Effector memory CD4-positive, alpha-beta T cell (primary cell): ENCODE results near the gene KBTBD13.
"Not testable (repeated sequence)": the region's sequence is repeated elsewhere in the genome, so short reads cannot be mapped to it uniquely, and the experiment has no call there.

Experiments
- DNase-seq, 3 donors: peaks; one replicate each; pipeline ENCODE4 v3.0.0-alpha.2; 2020
- H3K27ac ChIP-seq: 2 replicates; pipeline ENCODE4 v1.7.0; 2013; ENCODE audit warnings: mild to moderate bottlenecking, low read length, moderate library complexity; ENCODE audit not compliant: insufficient read depth, poor library complexity, severe bottlenecking
- H3K27me3 ChIP-seq: replicated peaks from 2 replicates; pipeline ENCODE4 v1.7.0; 2013; ENCODE audit warnings: mild to moderate bottlenecking, low read length; ENCODE audit not compliant: insufficient read depth, control insufficient read depth, poor library complexity, severe bottlenecking
- H3K36me3 ChIP-seq: 2 replicates; pipeline ENCODE4 v1.7.0; 2013; ENCODE audit warnings: mild to moderate bottlenecking, low read length, moderate library complexity; ENCODE audit not compliant: control insufficient read depth, insufficient read depth
- H3K4me1 ChIP-seq: 2 replicates; pipeline ENCODE4 v1.7.0; 2013; ENCODE audit warnings: low read length, mild to moderate bottlenecking; ENCODE audit not compliant: control insufficient read depth, insufficient read depth, poor library complexity, severe bottlenecking
- H3K4me3 ChIP-seq: 2 replicates; pipeline ENCODE4 v1.7.0; 2013; ENCODE audit warnings: low read length, low read depth, mild to moderate bottlenecking; ENCODE audit not compliant: insufficient read depth, poor library complexity, severe bottlenecking
- H3K9me3 ChIP-seq: 2 replicates; pipeline ENCODE4 v1.7.0; 2013; ENCODE audit warnings: mild to moderate bottlenecking, low read length, moderate library complexity; ENCODE audit not compliant: control insufficient read depth

KBTBD13 gene

DNA sequence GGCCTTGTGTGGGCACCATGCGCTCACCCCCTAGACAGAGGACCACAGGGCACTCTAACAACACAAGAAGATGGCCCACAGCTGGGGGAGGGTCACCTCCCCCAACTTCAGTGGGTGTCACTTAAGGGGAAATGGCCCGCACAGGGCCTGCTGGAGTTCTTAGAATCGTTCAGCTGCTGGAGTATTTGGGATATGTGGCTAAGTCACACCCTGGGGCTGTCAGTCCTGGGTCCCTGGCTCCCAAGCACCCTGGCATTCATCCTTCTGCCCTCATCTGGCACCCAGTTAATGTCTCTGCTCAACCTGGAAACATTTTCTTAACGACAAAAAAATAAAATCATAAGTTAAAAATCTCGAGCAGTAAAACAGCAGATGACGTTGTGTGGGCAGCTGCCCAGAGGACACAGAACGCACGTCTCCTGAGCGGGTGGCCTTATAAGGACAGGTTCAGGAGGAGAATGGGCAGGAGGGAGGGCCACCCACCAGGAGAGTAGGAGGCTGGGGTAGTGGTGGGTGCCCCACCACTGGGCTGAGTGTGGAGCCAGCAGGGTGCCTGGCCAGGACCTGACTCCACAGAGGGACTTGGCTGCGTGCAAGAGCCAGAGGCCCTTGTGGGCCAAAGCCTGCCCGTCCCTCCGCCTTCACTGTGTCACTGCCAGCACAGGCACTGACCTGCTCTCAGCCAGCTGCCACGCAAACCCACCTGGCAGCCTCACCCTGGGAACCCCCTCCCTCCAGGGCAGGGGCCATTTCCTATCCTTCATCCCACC, 11.5 kb downstream of the KBTBD13 start:
- no peak overlapping the region for H3K27ac ChIP-seq
- H3K27me3 ChIP-seq: no peaks in the 10 kb centered on the region
- DNase-seq: no peak

DNA sequence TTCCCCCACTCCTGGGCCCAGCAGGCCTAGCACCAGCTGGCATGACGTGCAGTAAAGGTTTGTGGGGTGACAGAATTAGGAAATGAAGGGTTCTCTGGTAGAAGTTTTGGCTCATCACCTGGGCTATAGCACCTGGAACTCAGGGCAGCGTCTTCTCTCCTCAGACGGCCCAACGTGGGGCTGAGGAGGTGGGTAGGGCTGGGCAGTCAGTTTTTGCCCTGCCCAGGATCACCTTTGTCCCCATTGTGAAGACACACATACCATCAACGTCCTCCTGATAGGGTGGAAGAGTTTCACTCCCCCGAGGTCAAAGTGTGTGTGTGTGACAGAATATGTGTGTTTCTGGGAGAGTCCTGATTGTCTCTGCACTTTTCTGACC, 12.1 kb downstream of the KBTBD13 start:
- Histone ChIP-seq H3K36me3 (no peaks in the 10 kb centered on the region), H3K4me1 (no peaks in the 10 kb centered on the region), H3K4me3 (no peak overlapping the region), H3K27me3 (no peaks in the 10 kb centered on the region), H3K9me3 (no peaks in the 10 kb centered on the region), H3K27ac (no peak overlapping the region)
- no peak for DNase-seq

More for the DNA sequence above, 11.5 kb downstream of the KBTBD13 start:
- no peaks in the 10 kb centered on the region for H3K36me3 ChIP-seq
- no peak overlapping the region for H3K4me3 ChIP-seq
- H3K9me3 ChIP-seq: no peaks in the 10 kb centered on the region
- no peaks in the 10 kb centered on the region for H3K4me1 ChIP-seq

DNA sequence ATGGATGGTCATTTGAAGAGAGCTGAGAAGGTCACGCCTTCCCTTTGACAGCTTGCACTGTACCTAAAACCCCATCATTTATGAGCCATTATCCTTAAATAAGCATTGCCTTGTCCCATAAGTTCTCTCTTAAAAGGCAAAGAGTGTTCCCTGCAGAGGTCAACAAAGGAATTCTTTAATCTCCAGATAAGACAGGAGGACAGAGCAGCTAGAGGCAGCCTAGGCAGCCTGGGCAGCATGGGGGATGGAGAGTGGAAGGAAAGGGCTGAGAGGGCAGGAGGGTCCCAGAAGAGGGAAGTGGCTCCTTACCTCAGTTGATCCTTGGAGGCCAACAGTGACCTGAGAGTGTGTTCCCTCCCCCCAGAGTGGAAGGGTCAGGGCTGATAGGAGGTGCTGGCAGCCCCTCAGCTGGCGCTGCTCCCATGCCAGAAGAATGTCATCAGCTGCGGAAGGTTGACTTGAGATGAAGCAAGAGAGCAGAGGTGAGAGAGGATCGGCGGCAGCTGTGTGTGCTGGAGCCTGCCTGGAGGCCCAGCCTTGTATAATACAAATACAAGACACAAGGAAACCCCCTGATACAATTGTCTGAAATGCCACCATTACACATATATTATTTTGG, 12.8 kb downstream of the KBTBD13 start:
- no peaks in the 10 kb centered on the region for H3K27me3 ChIP-seq
- H3K4me1 ChIP-seq: no peaks in the 10 kb centered on the region
- no peaks in the 10 kb centered on the region for H3K9me3 ChIP-seq
- H3K4me3 ChIP-seq: no peak overlapping the region
- no peak overlapping the region for H3K27ac ChIP-seq
- no peak for DNase-seq
- H3K36me3 ChIP-seq: no peaks in the 10 kb centered on the region

DNA sequence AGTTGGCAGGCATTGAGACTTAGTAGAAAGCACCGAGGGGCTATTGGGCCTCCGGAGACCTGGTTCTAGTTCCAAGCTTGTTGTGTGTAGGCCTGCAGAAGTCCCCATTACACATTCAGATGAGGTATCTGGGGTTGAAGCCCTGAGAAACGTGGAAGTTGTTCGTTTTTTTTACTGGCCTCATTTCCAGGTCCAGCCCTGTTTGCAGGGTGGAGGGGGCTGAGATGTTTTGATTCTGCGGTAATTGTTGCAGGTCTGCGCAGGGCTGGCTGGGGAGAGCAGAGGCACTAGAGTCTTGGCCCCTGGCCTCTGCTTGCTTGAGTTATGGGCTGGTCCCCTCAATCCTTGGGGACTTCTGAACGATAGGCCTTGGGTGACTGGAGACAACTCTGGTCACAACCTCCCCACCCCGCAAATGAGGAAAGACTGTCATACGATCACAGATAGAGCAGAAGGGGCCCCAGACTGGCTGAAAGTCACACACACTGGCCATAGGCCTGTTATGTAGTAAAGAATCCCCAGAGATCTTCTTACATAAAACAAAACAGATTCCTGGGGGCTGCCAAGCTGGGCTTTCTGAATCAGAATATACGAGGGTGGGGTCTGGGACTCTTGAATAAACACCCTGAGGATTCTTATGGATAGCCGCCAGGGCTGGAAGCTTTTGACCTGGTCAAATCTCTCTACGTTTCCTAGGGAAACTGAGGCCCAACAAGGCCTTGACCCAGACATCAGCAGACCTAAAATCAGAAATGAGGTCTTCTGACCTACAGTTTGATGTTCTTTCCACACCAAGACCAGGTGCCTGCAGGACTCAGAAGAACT, 15.6 kb downstream of the KBTBD13 start:
- Histone ChIP-seq H3K27me3 (no peaks in the 10 kb centered on the region), H3K9me3 (no peaks in the 10 kb centered on the region), H3K27ac (no peak overlapping the region), H3K36me3 (no peaks in the 10 kb centered on the region), H3K4me1 (no peaks in the 10 kb centered on the region), H3K4me3 (no peak overlapping the region)
- DNase-seq: no peak

DNA sequence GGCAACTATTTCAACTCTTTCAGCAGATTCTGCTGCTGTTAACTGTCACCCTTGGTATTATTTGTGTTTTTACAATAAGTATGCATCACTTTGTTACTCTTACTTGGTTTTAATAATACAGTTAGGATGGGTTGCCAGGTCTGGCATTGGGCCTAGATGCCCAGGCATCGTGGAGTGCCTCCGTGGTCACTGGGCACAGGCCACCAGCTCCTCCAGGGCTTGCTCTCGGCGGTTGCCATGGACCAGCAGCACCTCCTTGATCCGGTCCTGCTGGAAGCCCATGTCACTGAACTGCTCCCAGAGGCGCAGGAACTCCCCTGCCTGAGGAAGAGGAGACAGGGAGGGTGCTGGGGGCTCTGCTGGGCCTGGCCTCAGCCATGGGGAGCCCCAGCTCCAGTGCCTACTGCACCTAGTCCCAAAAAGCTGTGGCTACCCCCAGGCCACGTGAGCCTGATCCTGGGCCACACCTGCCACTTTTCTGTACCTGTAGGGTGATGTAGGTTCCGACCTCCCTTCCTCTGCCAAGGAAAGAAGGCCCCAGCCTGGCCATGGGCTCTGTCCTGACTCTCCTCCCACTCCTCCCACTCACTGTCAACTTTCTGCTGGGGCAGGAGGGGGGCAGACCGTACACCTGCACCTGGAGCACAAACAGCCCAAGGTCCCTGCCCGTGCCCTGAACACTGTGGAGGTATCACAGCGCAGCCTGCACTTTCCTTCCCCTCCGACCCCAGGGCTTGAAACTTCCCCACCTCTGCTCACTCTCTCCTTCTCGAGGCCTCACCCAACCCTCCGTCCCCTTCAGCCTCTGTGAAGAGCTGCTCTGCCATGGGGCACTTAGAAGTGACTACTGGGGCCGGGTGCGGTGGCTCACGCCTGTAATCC, 16.6 kb downstream of the KBTBD13 start:
- Histone ChIP-seq H3K27ac (no peak overlapping the region), H3K36me3 (peaks cover 4% of the 10 kb centered on the region), H3K4me3 (no peak overlapping the region), H3K27me3 (no peaks in the 10 kb centered on the region), H3K9me3 (no peaks in the 10 kb centered on the region), H3K4me1 (no peaks in the 10 kb centered on the region)
- DNase-seq: no peak

DNA sequence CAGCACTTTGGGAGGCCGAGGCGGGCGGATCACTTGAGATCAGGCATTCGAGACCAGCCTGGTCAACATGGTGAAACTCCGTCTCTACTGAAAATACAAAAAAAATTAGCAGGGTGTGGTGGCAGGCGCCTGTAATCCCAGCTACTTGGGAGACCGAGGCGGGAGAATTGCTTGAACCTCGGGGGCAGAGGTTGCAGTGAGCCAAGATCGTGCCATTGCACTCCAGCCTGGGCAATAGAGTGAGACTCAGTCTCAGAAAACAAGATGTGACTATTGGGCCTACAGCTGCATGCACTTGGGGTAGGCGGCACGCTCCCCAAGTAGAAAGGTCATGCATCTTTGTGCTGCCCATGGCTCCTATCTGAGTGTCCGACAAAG, 17.2 kb downstream of the KBTBD13 start:
- not testable (repeated sequence) for H3K9me3 ChIP-seq, DNase-seq, H3K36me3 ChIP-seq, H3K27me3 ChIP-seq, H3K4me3 ChIP-seq, H3K27ac ChIP-seq, H3K4me1 ChIP-seq

DNA sequence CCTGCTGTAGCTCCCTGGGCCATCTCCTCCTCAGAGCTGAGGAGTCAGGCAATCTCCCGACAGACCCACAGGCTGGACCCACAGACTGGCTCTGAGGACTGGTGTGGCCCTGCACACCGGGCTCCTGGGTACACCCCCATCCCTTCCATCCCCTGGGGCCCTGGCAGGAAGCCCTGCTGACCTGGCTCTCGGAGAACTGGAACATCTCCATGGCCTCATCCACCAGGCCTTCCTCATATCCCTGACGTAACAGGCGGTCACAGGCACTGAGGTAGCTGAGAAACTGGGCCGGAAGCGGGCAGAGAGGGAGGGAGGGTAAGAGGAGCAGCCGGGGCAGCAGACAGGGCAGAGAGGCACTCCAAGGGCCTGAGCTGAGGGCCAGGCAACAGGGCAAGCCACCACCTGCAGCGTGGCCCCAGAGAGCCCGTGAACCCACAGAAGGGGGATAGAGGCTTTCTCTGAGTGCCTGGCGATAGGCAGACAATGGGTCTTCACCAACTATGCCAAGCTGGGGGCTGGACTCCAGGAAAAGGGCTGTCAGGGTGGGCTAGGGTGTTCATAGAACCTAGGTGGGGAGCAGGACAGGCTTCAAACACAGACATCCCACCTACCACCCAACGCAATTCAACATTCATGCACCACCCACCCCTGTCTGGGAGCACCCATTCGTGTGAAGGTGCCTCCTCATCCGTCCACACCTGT, 17.9 kb downstream of the KBTBD13 start:
- peaks cover 17% of the 10 kb centered on the region for H3K36me3 ChIP-seq
- H3K9me3 ChIP-seq: no peaks in the 10 kb centered on the region
- no peaks in the 10 kb centered on the region for H3K4me1 ChIP-seq
- no peak for DNase-seq
- no peaks in the 10 kb centered on the region for H3K27me3 ChIP-seq
- H3K27ac ChIP-seq: no peak overlapping the region
- H3K4me3 ChIP-seq: no peak overlapping the region

DNA sequence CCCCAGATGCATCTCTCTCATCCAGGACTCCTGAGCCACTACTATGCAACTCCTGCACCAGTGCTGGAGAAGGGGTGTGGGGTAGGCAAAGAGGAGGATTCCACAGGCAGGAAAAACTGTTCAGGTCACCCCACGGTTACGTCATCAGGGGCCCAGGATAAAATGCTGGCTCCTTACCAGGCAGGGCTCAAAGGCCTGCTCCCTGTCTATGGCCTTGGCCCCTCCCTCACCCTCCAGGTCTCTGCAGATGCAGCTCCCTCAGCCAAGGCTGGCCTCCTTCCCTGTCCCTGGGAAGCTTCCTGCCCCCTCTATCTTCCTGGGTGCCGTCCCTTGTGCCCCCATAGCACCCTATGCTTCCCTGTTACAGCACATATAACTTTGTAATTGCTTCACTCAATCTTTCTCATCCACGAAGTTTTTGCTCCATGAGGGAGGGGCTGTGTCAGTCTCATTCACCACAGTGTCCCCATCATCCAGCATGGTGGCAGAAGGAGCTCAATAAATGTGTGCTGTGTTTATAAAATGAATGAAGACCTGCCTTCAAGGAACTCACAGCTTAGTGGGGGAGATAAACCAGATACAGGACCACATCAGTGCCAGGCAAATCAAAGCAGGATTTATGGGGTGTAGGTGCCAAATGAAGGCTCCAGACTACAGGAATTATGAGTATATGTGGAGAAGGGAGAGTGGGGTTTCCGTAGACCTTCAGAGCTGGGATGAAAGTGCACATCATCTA, 18.6 kb downstream of the KBTBD13 start:
- H3K9me3 ChIP-seq: no peaks in the 10 kb centered on the region
- H3K27ac ChIP-seq: no peak overlapping the region
- H3K4me1 ChIP-seq: no peaks in the 10 kb centered on the region
- H3K36me3 ChIP-seq: peaks cover 19% of the 10 kb centered on the region
- no peaks in the 10 kb centered on the region for H3K27me3 ChIP-seq
- no peak for DNase-seq
- H3K4me3 ChIP-seq: no peak overlapping the region

DNA sequence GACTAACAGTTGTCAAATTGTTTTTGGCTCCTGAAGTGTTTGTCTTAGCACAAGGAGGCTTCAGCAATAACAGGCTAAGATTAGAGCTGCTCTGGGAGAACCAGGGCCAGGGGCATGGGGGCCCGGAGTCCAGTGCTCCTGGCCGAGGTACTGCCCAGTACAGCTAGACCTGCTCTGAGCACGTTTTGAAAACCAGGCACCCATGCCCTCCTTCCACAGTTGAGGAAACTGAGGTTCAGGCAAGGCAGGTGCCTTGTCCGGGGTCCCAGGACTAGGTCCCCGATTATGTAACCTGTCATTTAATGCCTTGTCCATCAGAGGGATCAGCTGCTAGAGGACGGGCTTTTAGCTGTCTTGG, 19.2 kb downstream of the KBTBD13 start:
- DNase-seq: no peak
- Histone ChIP-seq H3K4me1 (no peaks in the 10 kb centered on the region), H3K27me3 (no peaks in the 10 kb centered on the region), H3K4me3 (no peak overlapping the region), H3K9me3 (no peaks in the 10 kb centered on the region), H3K27ac (no peak overlapping the region), H3K36me3 (peaks cover 19% of the 10 kb centered on the region)
